GM18868 (cell line): Measurements from ENCODE around the gene RAB41.
"Not testable (repeated sequence)": the region's sequence is repeated elsewhere in the genome, so short reads cannot be mapped to it uniquely, and the experiment has no call there.

ENCODE experiments used
- ATAC-seq: cut with Tn5 transposase; IDR thresholded peaks from one replicate; pipeline ENCODE4 v1.9.1; 2021; ENCODE audit warnings: mild to moderate bottlenecking, moderate library complexity; ENCODE audit not compliant: unreplicated experiment

Gene RAB41

DNA sequence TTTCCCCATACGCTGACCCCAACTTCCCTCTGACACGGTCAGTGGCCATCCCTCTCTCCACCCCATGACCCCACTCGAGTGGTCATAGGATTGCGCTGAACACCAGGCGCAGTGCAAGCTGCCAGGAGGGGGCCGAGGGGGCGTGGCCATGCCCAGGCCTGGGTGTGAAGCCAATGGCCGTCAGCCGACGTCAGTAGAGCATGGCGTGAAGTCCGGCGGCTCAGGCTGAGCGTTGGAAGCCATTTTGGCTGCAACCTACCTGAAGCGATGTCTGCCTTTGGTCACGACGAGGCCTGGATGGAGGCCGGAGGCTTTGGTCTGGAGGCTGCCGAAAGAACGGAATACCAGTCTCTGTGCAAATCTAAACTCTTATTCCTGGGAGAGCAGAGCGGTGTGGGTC is at the start of gene RAB41:
TSS of gene RAB41 (plus strand) at position 222 of the 400 bp plus-strand sequence. CDS start at position 268, 46 bp downstream.
- ATAC-seq = no peak

DNA sequence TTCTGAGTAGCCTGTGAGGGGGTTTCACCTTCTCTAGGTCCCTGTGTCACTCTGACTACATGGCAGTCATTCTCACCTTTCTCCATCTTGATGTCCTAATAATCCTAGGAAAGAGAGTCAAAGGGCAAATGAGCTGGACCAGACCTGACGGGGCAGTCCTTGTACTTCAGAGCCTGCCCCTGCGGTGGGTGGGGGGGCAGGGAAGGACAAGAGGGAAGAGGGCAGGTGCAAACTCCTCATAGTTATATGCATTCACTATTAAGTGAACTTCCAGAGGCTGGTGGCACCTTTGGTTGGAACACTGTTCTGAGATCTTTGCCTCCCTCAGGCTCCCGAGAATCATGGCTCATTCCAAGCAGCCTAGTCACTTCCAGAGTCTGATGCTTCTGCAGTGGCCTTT is 47.6 kb upstream of the RAB41 start, which contains the start of gene AWAT1:
TSS of gene AWAT1 (plus strand) at position 301 of the 400 bp plus-strand sequence. CDS start at position 342, 41 bp downstream.
- ATAC-seq = no peak

DNA sequence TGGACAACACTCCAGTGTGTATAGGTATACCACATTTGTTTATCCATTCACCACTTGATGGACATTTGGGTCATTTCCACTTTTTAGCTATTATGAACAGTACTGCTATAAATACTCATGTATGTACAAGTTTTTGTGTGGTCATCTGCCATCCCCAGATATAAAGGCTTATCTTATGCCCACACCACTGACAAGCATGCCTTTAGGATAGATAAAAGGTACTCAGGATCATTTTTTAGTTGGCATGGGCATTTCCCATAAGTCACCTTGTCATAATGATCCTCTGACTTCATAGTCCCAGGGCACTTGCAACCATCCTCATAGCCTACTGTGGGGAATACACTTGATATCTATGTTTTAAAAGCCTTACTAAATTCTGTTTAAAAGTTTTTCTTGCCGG is 41.2 kb upstream of the RAB41 start:
- ATAC-seq = no peak

DNA sequence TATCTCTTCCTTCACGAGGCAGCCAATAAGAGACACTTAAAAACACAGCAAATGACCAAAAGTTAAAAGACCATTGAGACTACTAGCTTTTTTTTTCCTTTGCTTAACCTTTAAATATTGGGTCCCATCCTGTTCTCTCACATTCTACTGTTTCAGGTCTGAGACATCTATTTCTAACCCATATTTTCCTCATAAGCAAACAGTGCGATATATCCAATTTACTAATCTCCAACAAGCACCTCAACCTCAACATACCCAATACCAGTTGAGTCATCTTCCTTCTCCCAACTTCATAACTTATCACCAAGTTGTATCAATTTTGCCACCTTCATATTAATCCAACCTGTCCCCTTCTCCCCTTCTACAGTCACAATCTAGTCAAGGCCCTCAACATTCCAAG is 40.5 kb upstream of the RAB41 start:
- no peak for ATAC-seq

DNA sequence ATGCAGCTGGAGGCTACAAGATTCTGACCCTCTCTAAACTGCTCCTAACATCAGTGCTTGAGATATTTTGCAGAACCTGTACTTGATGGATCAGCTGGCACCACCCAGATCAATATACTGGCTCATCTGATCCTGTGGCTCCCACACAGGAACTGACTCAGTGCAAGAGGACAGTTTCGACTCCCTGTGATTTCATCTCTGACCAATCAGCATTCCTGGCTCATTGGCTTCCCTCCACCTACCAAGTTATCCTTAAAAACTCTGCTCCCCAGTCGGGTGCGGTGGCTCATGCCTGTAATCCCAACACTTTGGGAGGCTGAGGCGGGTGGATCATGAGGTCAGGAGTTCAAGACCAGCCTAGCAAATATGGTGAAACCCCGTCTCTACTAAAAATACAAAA is 38.4 kb upstream of the RAB41 start:
- not testable (repeated sequence) for ATAC-seq

DNA sequence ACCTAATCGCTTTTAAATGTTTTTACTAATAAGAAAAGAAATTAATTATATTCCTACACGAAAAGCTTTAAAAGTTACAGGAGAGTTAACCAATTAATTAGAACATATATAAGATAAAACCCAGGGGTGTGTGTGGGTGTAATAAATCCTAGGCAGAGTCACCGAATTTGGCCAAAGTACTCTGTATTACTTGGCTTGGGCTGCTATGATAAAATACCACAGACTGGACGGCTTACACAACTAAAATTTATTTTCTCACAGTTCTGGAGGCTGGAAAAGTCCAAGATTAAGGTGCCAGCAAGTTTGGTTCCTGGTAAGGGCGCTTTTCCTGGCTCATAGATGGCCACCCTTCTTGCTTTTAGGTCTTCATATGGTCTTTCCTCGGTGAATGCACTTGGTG is 37.1 kb upstream of the RAB41 start:
- no peak for ATAC-seq

DNA sequence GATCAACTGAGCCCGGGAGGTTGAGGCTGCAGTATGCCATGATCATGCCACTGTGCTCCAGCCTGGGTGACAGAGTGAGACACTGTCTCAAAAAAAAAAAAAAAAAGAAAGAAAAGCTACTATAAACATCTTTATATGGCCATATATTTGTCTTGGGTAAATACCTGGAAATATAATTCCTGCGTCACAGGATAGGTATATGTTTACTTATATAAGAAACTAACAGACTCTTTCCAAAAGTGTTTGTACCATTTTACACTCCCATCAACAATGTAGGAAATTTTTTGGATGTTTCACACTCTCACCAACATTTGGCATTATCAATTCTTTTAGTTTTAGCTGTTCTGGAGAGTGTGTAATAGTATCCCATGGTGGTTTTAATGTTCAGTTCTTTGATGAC is 34.7 kb upstream of the RAB41 start:
- ATAC-seq = no peak

DNA sequence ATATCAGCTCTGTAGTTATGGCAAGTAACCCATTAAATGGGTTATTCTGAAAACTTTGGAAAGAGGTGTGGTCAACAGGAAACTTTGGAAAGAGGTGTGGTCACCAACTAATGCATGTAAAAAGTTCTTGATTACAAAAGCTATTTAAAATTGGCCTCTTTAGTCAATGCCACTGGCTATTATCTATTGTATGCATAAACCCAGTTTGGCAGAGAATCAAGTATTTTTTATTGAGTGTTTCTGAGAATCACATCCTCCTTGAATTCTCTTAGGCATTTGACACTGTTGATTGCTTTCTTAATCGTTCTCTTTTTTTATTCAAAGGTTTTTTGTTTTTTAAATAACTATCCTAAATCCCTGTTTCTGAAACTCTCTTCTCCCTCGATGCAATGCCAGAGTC is 29.5 kb upstream of the RAB41 start:
- no peak for ATAC-seq

DNA sequence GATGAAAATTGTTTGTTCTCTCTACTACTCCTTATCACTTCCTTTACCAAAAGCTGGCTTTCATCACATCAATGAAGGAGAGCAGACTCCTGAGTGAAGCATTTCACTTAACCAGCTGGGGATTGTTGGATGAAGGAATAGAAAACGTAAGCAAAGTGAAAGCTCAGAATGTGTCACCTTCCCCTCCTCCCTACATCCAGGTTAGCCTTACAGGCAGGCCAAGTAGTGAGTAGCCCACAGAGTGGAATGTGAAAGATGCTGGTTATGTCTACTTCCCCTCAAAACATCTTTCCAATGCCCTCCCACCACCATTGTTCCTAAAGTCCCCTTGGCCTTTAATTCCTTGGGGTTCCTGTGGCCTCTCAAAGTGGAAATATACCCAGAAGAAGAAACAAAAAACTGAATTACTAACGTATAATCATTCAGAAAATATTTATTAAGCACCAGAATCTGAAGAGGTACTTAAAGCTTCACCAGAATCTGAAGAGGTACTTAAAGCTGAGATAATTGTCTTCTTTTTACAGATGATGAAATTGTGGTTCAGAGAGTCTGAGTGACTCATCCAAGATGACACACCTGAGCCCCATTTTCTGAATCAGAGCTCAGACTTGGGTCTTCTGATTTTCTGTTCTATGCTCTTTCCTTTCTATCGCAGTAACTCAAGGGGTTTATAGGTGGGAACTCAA is 28.5 kb upstream of the RAB41 start:
- ATAC-seq = no peak

DNA sequence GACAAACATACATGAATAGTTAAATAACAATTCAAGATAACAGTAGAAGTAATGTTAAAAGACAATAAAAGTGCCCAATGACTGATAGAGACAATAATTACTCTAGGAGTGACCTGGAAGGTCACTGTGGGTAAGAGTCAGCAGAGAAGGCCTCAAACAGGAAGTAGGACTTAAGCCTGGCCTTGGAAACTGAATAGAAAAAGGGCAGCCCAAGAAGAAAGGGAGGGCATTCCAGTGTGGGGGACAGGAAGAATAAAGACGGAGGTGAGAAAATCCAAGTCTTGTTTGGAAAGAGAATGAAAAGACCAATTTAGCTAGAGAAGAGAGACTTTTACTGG is 27.9 kb upstream of the RAB41 start:
- ATAC-seq = no peak

DNA sequence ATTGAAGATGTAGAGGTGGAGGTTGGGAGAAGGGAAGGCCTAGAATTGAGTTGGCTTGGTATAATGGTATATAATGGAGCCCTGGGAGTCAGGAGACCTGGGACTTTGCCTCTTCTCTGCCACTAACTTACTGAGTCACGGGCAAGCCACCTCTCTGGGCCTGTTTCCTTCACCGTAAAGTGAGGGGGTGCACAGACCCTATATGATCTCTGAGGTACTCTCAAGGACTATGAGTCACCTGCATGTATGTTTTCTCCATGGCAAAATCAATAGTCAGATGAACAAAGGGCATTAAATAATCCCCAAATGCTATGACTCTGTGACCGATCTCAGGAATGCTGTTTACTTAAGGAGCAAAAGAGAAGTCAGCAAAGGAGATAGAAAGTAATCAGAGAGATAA is 27.1 kb upstream of the RAB41 start:
- no peak for ATAC-seq

DNA sequence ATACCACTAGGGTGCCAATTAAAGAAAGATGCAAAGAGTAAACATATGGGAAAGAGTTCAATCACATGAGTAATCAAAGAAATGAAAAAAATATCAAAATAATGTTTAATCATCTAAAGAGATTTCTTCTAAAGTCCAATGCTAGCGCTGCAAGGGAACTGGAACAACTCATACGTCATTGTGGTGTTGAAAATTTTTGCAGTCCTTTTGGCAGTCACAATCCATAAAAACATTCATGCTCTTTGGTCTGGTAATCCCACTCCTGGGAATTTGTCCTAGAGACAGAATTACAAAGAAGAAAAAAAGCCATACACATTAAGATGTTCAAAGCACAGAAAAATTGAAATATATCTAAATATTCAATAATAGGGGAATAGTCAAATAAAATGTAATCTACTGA is 26.5 kb upstream of the RAB41 start:
- ATAC-seq = no peak

DNA sequence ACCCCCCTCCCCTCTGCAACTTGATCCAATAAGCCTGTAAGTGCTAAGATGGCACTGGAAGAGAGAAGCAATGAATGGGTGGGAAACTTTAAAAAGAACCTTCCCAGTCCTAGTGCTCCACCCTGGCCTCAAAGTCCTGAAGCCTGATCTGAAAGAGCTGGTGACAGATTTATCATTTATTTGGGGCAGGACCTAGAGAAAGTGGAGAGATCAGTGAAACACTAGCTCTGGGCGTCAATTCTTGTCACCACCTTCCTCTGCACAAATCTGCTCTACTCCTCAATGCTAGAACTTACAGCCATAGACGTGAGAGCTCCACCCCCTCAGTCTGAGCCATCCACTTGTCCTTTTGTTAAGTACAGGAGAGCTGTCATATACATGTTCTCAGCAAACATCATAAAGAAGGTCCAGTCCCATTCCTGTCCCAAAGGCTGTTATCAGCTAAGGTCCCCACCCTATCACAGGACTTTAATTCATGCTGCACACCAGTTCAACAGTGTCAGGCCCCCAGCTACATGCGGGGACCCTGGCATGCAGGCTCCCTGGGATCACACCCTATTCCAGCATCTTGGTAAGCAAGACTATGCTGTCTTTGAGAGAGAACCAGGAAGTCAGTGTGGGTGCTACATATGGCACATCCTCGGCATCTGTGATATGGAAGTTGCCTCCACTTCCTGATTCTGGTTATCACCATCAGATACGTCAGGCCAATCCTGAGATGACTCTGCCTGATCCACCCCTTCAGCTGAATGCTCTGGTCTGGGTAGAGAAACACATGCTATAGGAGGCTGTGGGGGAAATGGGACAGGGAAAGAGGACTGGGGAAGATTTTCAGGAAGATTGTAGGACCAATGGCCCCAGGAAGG is 24.3 kb upstream of the RAB41 start:
- no peak for ATAC-seq

DNA sequence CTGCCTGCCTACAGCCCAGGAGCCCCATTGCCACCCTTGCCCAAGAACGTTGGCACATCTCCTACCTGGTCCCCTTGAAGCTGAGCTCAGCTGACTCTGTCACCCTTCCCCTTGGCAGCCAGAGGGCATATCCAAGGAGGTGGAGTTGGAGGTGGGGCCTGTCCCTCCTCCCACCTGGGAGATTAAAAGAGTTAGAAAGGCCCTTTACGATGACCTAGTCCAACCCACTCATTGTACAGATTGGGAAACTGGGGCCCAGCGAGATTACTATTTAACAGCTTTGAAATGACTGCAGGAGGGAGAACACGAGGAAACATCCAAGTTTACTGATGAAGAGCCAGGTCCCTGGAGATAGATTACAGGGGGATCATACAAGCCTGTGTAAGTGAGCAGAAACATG is 21.9 kb upstream of the RAB41 start, which contains the start of gene P2RY4:
TSS of gene P2RY4 (minus strand) at position 101 of the 400 bp plus-strand sequence. CDS start 580 bp downstream, outside the sequence.
- no peak for ATAC-seq

DNA sequence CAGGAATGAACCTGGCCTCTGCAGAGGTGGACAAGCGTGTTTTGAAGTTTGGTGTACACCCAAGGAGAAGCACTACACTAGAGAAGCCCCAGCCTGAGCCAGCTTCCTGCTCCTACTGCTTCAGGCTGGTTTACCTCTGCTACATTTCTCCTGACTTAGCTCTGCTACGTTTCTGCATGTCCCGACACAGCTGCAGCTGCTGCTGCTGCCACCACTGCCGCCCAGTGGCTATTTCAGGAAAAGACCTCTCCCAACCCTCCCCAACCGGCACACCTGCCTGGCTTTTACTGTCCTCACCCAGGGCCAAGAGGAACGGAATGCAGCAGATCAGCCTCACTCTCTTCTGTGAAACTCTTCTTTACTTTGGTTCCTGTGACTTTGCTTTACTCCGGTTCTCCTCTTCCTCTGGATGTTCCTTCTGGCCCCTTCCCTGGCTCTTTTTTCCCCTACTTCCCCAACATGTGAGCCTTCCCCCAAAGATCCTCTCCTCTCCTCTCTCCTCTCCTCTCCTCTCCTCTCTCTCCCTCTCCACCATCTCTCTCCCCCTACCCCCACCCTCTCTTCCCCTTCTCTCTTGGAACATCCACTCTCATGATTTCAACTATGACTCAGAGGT is 18.9 kb upstream of the RAB41 start:
- peak; percentile 88 for ATAC-seq

DNA sequence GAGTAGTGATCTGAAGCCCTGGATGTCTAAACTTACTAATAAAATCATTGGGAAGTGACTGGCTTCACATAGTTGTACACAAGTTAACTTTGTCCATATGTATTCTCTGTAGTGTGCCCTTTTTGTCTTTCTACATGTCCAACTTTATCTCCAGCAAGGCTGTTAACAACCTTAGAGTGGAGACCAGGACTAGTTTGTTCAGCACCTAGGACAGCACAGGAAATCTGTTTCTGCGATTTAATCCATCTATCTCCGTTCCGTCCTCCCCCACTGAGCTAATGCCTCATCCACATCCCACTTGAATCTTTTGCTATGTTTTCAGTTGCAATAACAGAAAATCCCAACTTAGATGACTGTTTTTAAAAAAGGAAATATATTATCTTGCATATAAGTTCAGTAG is 17.2 kb upstream of the RAB41 start:
- no peak for ATAC-seq

DNA sequence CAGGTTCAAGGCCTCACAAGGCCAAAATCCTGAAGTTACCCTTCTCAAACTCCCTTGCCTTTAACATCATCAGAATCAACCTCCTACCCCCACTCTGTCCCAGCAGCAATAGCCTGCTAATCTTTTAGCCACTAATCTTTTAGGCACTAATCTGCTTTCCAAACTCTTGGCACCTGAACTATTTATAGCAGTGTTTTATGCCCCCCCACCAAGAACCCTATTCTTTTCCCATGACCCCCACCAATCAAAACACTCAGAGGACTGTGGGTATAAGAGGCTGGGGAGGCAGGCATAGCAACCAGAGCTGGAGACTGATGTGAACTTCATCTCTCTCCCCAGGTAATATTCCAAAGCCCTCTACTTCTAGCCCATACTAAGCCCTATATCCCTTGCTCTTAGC is 13.9 kb upstream of the RAB41 start, which contains the start of gene ARR3:
TSS of gene ARR3 (plus strand) at position 301 of the 400 bp plus-strand sequence. CDS start 1,052 bp downstream, outside the sequence.
- no peak for ATAC-seq

DNA sequence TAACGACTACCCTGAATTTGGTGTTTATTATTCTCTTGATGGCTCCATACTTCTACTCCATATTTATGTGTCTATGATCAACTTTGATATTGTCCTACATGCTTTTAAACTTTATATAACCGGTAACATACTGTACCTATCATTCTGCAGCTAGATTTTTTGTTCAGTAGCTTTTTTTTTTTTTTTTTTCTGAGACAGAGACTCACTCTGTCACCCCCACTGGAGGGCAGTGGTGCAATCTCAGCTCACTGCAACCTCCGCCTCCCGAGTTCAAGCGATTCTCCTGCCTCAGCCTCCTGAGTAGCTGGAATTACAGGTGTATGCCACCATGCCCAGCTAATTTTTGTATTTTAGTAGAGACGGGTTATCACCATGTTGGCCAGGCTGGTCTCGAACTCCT is 7.9 kb upstream of the RAB41 start:
- not testable (repeated sequence) for ATAC-seq

DNA sequence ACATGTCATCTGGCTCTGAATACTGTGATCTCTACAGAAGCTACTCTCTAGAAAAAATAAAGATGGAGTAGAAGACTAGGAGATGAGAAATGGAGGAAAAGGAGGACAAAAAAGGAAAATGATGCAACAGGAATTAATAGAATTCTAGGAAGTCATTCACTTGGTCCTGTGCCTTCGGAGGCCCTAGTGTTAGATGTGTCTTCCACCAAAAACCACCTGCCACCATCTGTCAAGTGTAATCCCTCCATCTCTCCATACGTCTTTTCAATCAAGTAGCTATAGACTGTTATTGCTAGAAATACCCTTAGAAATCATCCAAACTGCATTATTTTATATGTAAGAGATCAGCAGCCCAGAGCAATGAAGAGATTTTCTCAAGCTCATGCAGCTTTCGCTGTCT is 2.9 kb upstream of the RAB41 start:
- no peak for ATAC-seq

DNA sequence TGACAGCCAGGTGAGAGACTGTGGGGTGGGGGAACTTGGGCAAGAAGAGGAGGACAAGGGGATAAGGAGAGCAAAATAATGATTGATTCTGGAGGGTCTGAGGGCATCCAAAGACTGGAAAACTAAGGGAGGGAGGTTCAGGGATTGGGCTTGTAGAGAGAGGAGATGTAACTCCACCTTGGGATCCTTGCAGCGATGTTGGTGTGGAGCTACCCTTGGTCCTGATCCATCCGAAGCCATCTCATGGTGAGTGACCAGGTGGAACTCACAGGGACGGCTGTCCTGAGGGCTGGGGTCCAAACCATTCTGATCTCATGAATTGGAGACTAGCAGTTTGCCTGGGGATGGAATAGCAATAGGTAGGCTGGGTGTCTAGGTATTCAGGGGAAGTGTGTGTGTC is 1.4 kb upstream of the RAB41 start:
- ATAC-seq = no peak

DNA sequence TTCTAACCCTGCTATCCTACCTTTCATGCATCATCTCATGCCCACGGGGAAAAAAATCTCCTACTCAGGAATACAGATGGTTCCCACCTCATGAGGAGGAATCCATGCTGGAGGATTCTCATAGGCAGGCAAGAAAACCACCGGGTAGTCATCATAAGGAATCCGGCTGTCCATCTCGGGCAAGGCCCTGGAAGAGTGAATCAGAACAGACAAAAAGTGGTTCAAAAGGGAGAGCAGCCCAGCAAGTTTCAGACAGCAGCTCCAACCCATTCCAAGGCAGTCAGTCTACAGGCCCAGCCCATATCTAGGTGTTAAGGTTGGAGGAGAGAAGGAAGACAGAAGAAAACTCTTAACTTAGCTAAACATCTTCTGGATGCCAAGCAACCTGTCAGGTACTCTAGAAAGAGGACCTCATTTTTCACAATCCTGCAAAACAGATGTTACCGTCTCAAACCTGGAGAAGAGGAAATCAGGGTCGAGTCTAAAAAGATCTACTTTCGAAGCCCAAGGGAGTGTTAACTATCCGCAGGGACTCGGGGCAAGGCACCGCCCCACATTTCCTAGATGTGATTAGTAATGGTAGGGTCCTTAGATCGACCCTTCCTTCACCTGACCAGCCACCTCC is 7.3 kb downstream of the RAB41 start:
- ATAC-seq = no peak
